ENCODE measurements around the gene DGKE.

DGKE gene

DNA sequence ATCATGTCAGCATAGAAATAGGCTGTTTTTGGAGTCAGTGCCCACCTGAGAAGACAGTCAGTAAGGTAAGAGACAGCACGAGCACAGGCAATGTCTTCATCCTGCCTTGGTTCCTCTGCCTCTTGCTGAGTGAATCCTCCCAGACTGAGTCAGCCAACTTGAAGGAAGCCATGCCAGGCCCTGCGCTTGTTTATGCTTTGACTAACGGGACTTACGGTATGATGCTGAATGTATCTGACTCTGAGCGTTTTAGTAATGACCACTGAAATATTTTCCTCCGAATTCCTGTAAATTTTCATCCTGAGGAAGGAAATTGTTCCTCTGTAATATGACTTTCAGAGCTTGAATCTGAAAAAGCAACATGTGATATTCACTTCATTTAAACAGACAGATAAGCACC is 18.2 kb upstream of the DGKE start:
- DNase-seq (ENCODE audit: low read depth) = peak; percentile 75

DNA sequence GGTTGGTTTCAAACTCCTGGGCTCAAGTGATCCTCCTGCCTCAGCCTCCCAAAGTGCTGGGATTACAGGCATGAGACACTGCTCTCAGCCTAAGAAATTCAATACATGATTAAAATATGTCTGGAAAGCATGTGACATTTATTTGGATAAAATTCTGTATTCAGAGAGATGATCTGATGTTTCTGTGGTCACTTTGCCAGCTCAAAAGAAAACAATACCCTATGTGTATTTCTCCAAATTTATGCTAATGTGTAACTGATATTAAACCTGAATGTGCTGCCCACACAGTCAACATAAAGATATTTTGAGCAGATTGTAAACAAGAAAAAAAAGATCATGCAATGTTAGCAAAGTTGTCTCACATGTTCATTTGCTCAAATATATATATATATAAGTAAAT is 16.9 kb upstream of the DGKE start:
- no peak for DNase-seq (ENCODE audit: low read depth)

DNA sequence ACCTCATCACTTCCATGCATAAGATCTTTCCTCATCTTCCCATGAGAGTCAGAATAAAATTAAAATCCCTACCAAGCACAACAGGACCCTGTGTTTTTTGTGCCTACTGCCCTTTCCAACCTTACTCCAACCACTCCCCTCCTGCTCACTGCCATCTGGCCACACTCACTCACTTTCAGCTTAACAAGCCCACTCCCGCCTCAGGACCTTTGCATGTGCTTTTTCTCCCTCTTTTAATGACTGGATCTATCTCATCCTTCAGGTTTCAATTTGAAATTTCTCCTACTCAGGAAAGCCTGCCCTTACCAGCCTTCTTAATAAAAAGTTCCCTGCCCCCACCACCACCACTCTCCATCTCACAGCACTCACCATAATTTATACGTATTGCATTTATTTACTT is 14.9 kb upstream of the DGKE start:
- DNase-seq (ENCODE audit: low read depth) = no peak

DNA sequence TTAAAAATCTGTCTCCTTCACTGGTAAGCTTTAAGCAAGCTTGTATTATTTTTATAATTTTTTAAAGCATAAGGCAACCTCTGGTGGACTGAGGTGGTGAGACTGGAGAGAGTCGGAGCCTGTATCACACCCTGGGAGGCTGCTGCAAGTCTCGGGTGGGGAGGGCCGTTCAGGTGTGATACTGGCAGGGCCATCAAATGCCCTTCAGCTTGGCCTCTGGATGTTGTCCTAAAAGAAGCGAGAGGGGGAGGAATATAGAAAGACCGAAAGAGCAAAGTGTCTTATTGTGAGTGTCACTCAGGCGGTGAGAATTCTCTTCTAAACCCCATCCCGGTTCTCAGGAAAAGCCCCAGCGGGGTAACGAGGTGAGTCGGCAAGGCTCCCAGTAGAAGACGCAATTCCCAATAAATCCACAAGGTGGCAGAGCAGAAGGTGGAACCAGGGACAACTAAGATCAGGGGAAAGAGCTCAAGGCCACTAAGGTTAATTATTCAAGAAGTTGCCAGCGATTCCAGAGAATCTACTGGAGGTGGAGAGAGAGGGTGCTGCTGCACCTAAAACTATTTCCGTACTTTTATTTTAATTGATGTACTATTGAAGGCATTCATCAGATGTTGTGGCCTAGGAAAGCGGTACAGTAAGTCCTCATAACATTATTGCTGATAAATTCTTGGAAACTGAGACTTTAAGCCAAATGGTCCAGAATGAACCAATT is 14.4 kb upstream of the DGKE start:
- DNase-seq (ENCODE audit: low read depth) = peak; percentile 72

DNA sequence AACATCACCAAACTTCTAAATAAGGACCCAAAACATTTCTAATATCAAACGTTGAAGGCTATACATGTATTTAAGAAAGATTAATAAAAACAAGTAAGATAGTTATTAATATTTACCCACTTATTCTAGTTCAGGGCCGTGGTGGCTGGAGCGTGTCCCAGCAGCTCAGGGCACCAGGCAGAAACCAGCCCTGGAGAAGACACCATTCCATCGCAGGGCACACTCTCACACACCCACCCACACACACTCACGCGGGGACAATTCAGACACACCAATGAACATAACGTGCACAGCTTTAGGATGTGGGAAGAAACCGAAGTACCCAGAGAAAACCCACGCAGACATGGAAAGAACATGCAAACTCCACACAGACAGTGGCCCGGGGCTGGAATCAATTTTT is 13.7 kb upstream of the DGKE start:
- DNase-seq (ENCODE audit: low read depth) = no peak

DNA sequence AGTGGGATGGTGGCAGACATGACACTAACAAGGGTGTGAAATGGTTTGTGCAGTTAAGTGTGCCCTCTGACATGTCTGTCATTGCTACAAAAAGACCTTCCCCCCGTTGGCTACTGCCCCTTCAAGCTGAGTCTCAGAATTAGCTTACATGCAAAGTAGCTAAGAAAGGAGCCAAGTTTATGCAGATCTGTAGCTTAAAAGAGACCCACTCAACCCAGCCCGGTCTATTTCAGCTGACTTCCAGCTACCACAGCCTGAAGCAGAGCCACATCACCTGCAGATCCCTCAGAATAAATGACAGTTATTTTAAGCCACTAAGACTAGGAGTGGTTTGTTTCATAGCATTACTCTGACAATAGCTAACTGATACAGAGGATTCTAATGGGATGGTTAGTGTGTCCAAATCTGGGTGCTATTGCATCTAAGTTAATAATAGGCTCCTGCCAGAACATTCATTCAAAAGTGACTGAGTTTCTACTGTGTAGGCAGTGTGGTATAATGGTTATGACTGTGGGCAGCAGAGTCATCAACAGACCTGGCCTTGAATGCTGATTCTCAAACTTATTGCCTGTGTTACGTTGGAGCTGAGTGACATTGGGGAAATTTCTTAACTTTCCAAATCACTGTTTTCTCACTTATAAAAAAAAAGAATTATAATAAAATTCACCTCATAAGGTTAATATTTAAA is 12.0 kb upstream of the DGKE start:
- no peak for DNase-seq (ENCODE audit: low read depth)

DNA sequence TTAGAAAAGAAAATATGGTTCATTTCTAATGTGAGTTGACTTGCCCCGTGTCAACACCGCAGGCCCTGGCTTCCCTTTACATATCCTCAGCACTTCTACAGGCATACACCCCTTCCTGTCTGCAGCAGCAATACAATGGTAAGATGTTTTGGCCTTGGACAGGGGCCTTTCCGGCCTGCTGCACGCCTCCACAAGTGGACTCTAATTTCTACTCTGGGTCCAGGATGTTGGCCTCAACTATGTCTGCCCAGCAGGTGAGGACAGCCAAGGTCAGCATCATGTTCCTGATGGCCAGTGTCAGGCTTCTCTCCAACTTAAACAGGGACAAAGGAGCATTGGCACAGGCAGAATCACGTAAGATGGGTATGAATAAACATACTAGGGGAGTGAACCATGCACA is 11.2 kb upstream of the DGKE start:
- DNase-seq (ENCODE audit: low read depth) = no peak

DNA sequence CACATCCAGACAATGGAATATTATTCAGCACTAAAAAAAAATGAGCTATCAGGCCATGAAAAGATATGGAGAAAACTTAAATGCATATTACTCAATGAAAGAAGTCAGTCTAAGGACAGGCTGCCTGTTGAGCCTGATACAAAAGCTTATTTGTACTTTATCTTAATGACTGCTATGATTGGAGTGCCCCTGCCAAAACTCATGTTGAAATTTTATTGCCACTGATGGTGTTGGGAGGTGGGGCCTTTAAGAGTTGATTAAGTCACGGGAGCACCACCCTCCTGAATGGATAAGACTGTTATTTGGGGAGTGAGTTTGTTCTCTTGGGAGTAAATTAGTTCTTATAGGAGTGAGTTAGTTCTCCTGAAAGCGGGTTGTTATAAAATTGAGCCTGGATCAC is 10.1 kb upstream of the DGKE start:
- DNase-seq (ENCODE audit: low read depth) = no peak

DNA sequence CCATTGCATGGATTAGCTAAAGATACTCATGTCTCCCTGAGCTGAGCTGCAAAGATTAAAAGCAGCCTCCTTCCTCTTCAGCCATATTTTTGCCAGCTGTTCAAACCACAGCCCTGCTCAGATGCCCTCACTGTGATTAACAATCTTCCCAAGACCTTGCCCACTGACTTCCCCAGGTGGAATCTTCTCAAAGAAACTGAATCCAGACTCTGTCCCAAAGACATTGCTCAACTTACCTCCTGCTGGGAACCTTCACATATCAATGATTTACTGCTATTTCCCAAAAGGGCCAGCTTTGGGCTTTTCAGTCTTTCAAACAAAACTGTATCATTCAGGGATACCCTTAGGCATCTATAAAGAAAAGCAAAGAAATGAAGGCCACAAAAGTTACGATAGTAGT is 9.4 kb upstream of the DGKE start:
- no peak for DNase-seq (ENCODE audit: low read depth)

DNA sequence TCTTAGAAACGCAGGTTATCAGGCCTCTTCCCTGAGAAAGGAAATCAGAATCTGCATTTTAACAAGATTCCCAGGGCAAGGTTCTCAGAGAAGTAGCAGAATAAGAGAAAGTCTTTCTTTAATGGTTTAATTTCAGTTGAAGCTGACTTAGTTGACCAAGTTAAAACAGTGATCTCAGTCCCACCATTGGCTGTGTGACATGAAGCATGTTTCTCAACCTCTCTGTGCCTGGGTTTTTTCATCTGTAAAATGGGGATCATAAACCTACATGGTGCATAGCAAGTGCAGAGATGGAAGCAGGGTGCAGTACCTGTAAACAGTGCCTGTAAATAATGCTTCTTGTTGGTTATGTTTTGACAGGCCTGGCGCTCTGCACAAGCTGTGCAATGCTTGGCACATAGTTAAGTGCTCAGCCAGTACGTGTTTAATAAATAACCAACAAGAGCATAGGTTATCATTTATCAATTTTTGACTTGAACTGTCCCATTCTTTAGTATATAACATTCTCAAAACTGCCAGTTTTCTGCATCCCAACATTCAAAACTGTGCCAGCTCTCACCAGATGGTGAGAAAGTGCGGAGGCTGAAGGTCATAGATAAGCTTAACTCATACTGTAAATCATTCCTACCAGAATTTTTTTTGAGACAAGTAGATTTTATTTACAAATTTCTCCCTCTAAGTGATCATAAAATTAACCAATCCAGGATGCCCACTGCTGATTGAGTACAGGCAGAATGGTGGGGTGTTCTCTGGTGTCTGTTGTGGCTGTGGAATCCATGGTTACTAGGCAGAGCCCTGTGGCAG is 7.1 kb upstream of the DGKE start:
- DNase-seq (ENCODE audit: low read depth) = no peak

DNA sequence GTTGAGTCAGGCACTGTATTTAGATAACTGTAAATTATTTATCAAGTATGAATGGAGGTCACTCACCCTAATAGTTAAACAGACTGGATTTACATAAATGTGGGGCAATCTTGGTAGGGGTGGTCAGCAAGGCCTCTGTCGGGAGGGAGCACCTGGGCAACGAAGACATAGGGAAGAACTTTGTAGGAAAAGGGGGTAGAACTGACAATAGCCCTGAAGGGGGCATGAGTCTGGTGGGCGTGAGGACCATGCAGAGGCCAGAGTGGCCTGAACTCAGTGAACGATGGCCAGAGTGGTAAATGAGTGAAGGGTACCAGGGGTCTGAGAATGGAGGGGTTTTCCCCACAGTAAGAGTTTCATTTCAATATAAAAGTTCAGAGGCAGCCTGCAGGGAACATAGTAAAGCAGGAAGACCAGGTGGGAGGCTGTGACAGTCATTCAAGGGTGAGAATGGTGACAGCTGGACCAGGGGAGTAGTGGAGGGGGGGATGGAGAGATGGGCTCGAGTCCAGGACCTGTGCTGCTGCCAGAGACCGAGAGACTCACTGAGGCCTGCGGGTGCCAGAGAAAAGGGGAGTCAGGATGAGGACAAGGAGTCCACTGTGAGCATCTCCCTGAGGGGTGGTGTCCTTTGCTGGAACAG is 3.1 kb upstream of the DGKE start:
- DNase-seq (ENCODE audit: low read depth) = no peak

DNA sequence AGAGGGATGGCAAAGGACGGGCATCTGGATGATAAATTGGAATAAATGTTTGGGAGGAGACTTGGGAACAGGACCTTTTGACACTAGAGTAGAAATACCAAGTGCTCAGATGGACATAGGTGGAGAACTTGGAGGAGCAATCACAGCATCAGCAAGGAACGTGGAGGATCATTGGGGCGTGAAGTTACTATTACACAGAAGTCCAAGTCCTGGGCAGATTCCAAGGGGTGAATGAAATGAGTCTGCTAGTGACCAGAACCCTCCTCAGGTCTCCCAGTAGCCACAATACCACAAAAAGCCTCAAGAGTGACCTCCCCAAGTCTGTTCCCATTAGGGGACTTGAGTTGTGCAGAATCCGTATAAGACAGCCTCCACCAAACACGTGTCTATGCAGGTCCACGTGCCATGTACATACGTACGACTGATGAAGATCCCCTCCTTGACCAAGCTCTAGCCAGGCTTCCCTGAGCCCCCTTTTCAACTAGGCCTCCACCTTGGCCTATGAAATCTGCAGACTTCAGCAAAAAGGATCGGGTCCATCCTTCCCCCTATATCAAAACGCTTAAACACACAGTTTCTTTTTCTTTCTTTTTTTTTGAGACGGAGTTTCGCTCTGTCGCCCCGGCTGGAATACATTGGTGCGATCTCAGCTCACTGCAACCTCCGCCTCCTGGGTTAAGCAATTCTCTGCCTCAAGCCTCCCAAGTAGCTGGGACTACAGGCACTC is 2.4 kb upstream of the DGKE start:
- no peak for DNase-seq (ENCODE audit: low read depth)

DNA sequence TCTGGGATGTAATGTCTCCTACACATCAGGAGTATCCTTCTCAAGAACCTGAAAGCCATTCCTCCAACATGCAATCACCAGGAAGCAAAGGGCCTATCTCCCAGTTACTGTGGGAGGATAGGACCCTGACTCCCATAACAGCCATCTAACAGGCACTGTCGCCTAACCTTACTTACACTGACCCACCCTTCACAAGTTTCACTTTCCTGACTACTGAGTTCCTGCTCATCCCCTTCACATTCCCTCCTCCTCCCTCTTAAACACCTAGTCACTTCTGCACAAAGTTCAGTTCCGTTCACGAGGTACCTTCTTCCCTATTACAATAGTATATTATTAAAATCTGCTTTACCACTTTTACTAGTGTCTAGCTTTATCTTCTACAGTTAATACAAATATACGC is 1.5 kb upstream of the DGKE start:
- DNase-seq (ENCODE audit: low read depth) = peak; percentile 3

DNA sequence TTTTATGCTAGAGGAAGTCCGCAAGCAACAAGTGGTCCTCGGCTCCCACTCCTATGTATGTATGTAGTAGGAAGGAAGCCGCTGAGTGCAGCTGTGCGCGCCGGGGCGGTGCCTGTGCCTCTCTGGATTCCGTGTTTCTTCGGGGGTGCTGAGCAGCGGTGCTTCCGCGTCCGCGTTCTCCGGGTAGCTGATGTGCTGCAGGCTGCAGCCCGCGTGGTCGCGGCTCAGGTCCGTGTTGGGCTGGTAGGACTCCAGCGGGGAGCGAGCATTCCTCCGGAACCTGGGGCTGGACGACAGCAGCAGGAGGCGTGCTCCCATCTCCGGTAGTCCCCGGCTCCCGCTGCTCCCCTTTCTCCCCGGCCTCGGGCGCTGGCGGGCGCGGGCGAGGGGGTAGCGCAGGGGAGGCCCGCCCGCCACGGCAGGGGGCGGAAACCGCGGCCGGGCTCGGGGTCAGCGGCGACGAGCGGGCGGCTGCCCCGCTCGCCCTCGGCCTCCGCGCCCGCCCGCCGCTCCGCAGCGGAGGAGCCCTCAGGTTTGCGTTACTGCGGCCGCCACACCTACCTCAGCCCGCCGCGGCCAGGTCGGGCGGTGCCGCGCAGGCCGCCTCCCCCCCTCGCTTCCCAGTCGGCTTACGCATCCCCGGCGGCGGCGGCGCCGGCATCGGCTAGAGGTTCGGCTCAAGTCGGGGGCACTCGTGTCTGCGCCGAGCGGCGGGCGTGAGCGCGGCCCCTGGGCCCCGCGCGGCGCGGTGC is 718 bp upstream of the DGKE start:
- DNase-seq (ENCODE audit: low read depth) = peak; percentile 70

DNA sequence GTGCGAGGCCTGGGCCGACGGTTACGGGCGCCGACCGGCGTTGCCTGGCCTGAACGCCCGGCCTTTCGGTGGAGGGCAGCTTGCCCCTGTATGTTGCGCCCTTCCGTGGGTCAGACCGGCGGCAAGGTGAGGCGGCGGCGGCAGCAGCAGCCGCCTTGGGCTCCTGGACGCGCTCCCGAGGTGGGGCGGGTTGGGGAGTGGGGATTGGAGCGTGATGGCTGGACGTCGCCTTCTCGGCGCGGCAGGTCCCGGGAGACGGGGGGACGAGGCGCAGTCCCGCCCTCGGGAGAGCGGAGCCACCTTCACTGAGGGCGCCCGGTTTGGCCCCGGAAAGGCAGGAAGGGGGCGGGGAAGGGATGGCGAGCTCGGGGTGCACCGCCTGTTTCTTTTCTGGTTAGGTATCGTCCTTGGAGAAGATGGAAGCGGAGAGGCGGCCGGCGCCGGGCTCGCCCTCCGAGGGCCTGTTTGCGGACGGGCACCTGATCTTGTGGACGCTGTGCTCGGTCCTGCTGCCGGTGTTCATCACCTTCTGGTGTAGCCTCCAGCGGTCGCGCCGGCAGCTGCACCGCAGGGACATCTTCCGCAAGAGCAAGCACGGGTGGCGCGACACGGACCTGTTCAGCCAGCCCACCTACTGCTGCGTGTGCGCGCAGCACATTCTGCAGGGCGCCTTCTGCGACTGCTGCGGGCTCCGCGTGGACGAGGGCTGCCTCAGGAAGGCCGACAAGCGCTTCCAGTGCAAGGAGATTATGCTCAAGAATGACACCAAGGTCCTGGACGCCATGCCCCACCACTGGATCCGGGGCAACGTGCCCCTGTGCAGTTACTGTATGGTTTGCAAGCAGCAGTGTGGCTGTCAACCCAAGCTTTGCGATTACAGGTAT is 671 bp downstream of the DGKE start:
- DNase-seq (ENCODE audit: low read depth) = peak; percentile 39

DNA sequence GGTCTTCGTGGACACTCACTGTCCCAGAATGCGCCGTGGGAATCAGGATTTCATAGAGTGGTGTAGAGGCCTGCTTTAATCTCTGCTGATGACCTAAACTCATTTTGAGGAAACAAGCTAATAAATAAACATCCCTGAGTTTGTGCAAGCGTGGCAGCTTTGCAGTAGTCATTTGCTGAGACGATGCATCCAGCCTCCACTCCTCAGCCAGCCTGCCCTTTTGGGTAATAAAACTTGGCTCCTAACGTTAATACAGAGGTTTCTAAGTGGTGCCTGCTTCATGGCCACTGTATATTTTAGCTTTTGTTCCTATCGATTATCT is 1.3 kb downstream of the DGKE start:
- DNase-seq (ENCODE audit: low read depth) = no peak

DNA sequence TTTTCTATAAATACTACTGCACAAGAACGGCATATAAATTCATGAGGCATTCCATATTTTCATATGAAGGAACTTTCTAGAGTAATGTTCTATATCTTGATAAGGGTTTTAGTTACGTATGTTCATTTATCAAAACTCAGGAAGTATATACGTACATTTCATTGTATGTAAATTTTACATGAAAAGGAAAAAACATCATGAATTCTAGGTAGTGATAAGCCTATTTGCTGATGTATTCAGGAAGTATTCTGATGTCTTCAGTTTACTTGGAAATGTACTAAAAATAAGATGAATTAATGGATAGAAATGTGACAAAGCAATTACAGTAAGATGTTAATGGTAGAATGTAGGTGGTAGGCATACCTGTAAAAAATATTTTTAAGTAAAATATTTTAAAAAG is 4.7 kb downstream of the DGKE start:
- DNase-seq (ENCODE audit: low read depth) = no peak

DNA sequence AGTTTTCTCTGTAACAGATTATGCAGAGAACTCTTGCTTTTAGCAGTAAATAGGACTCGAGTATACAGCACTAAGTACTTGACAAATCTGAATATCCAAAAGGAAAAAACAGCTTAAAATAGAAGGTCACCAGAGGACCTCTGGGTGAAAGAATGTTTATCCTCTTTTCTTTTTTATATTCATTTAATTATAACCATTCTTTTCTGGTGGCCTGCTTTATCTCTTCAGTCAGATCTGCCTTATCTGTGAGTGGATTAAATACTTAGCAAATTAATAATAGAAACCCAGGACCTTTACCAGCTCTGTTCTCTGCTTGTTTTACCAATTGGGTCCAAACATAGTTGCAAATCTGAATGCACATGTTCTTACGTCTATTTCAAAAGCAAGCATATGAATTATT is 8.6 kb downstream of the DGKE start:
- peak; percentile 3 for DNase-seq (ENCODE audit: low read depth)

DNA sequence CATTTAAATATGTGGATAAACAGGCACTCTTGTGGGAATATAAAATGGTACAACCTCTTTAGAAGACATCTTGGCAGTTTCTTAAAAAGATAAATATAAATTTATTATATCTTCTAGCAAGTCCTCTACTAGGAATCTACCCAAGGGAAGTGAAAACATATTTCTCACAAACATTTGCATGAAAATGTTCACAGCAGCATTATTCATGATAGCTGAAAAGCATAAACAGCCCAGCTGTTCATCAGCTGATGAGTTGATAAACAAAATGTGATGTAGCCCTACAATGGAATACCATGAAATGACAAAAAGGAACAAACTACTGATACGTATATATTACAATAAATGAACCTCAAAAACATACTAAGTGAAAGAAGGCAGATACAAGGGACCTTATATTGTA is 12.0 kb downstream of the DGKE start:
- no peak for DNase-seq (ENCODE audit: low read depth)

DNA sequence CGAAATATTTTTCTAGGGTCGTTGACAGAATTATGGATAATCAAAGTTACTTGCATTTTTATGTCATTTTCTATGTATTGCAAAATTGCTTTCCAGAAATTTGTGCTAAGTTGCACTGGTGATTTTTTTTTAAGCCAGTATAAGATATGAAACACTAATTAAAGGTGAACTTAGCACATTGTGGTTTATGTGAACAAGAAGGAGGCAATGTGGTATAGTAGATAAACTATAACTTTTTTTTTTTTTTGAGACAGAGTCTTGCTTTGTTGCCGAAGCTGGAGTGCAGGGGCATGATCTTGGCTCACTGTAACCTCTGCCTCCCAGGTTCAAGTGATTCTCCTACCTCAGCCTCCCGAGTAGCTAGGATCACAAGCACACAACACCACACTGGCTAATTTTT is 13.2 kb downstream of the DGKE start:
- no peak for DNase-seq (ENCODE audit: low read depth)

Measured in EH (cell line).